AG04449 (cell line): ENCODE data around the gene RAD23A.
"Not testable (repeated sequence)": the region's sequence is repeated elsewhere in the genome, so short reads cannot be mapped to it uniquely, and the experiment has no call there.

Source experiments
- CTCF ChIA-PET: fragments of 350-600 bp; formaldehyde crosslinking; extraction: SDS; loops from one replicate; lab custom pipeline; 2021; ENCODE audit warnings: antibody characterized with exemption; lab: Yijun Ruan, JAX
- POLR2A ChIA-PET: fragments of 400-600, 350-600 bp; formaldehyde crosslinking; extraction: SDS; loops from one replicate; lab custom pipeline; 2020; ENCODE audit warnings: antibody characterized with exemption, inconsistent platforms; lab: Yijun Ruan, JAX
- DNase-seq: peaks from one replicate; pipeline ENCODE4 v3.0.0-alpha.2; 2010; ENCODE audit warnings: low read depth, low spot score
- H3K4me3 ChIP-seq: 2 replicates; pipeline ENCODE4 v1.5.1; 2011; ENCODE audit warnings: low read depth, mild to moderate bottlenecking, control low read depth, low read length
- TF ChIP-seq, protein P1 (sequence below): IDR thresholded peaks from one replicate; pipeline ENCODE4 v1.5.1; 2011; ENCODE audit warnings: mild to moderate bottlenecking, moderate library complexity, low read length, control low read depth, inconsistent platforms; ENCODE audit not compliant: insufficient read depth; ENCODE audit errors: missing control alignments

RAD23A gene

DNA sequence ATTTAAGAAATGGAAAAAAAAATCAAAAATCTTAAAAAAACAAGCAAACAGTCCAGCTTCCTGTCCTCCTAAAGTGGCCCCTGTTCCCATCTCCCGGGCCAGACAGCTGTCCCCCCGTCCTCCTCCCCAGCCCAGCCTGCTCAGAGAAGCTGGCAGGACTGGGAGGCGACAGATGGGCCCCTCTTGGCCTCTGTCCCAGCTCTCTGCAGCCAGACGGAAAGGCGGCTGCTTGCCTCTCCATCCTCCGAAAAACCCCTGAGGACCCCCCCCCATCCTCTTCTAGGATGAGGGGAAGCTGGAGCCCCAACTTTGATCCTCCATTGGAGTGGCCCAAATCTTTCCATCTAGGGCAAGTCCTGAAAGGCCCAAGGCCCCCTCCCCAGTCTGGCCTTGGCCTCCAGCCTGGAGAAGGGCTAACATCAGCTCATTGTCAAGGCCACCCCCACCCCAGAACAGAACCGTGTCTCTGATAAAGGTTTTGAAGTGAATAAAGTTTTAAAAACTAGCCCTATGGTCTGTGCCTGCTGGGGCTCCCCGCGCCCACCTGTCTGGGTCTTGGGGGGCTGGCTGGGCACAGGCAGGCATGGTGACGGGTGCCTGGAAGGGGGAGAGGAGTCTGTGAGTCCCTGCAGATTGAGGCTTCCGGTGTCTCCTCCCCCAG lies 7.6 kb downstream of the RAD23A start:
- no peak overlapping the region for H3K4me3 ChIP-seq
- DNase-seq = no peak
- POLR2A ChIA-PET = interaction anchor here (0.6 to 2.1 kb wide), 4 partner anchors 12 to 195 kb away, joined by 3 to 6 read pairs (median 4); partner anchors contain the start of gene FARSA
- TF ChIP-seq, protein P1, sequence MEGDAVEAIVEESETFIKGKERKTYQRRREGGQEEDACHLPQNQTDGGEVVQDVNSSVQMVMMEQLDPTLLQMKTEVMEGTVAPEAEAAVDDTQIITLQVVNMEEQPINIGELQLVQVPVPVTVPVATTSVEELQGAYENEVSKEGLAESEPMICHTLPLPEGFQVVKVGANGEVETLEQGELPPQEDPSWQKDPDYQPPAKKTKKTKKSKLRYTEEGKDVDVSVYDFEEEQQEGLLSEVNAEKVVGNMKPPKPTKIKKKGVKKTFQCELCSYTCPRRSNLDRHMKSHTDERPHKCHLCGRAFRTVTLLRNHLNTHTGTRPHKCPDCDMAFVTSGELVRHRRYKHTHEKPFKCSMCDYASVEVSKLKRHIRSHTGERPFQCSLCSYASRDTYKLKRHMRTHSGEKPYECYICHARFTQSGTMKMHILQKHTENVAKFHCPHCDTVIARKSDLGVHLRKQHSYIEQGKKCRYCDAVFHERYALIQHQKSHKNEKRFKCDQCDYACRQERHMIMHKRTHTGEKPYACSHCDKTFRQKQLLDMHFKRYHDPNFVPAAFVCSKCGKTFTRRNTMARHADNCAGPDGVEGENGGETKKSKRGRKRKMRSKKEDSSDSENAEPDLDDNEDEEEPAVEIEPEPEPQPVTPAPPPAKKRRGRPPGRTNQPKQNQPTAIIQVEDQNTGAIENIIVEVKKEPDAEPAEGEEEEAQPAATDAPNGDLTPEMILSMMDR = no peak
- CTCF ChIA-PET = interaction anchor here (1.0 to 5.8 kb wide), 2 partner anchors 12 to 141 kb away, joined by 3 to 84 read pairs; no protein-coding TSS in a partner anchor

DNA sequence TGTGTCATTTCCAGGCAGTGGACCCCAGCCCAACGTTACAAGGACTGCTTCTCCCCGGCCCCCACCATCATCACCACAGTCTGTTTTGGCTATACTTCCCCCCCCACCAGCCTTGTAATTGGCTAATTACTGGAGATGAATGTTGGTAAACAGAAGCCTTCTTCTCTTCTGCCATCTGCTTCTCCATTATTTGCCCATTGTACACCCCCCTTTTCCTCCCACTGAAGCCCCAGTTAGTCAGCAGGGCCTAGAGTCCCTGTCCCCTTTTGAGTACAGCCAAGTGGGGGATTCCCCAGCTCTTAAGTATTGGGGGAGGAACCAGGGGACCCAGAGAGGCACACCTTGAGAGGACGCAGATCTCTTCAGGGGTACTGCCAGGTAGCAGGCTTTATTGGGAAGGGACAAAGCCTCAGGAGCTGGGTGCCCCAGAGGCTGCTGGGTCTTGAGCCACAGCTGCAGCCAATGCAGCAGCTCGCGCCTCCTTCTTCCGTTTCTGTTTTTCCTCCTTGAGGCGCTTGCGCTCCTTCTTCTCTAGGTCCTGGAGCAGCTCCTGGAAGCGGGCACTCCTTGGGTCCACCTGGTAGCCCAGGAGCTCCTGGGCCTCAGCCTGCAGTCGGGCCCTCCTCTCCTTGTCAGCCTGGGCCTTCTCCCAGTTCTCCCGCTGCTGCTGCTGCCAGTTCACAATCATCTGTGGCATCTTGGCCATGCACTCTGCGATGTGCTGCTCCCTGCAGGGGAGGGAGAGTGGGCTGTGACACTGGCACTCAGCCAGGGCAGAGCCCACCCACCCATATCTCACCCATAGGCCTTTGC lies 8.3 kb downstream of the RAD23A start:
- TF ChIP-seq, protein P1 = no peak
- no peak overlapping the region for H3K4me3 ChIP-seq
- DNase-seq = no peak
- CTCF ChIA-PET = interaction anchor here (1.2 to 5.8 kb wide), 4 partner anchors 10 to 139 kb away, joined by 3 to 84 read pairs (median 4); no protein-coding TSS in a partner anchor
- POLR2A ChIA-PET = interaction anchor here (0.7 to 2.1 kb wide), 2 partner anchors 11 to 16 kb away, joined by 3 to 6 read pairs; no protein-coding TSS in a partner anchor

DNA sequence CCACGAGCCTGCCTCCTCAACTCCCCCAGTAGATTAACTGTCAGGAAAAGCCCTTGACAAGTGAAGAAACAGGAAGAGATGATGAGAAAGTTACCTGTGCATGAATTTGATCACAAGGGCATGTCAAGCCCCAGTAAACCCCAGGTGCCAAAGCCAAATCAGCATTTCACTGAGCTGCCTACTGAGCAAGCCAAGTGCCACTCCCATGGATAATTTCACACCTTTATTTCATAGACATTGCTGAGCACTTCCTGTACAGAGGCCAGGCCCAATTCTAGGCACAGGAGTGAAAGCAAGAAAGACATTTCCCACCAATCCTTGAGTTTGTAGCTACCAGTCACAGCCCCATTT lies 8.9 kb downstream of the RAD23A start:
- H3K4me3 ChIP-seq = no peak overlapping the region
- no peak for DNase-seq
- ChIA-PET POLR2A (interaction anchor here (2.0 to 2.1 kb wide), 2 partner anchors 8 to 11 kb away, joined by 6 to 9 read pairs; partner anchors contain the start of gene RAD23A), CTCF (interaction anchor here (1.2 to 5.8 kb wide), 4 partner anchors 9 to 139 kb away, joined by 3 to 84 read pairs (median 4); no protein-coding TSS in a partner anchor)
- TF ChIP-seq, protein P1 = no peak

DNA sequence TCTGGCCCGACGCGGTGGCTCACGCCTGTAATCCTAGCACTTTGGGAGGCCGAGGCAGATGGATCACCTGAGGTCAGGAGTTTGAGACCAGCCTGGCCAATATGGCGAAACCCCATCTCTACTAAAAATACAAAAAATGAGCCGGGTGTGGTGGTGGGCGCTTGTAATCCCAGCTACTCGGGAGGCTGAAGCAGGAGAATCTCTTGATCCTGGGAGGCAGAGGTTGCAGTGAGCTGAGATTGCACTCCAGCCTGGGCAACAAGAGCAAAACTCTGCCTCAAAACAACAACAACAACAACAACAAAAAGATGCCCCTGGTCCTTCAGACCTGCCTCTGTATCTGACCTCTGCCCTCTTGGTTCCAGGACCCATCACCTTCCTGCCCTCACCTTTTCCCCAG lies 9.9 kb downstream of the RAD23A start:
- ChIA-PET CTCF (interaction anchor here (1.2 to 5.8 kb wide), 4 partner anchors 8 to 138 kb away, joined by 3 to 84 read pairs (median 4); no protein-coding TSS in a partner anchor), POLR2A (interaction anchor here (2.0 kb wide), 1 partner anchor 9 kb away, joined by 9 read pairs; the partner anchor contains the start of gene RAD23A)
- H3K4me3 ChIP-seq = peak overlapping the region; percentile 98
- DNase-seq = not testable (repeated sequence)

DNA sequence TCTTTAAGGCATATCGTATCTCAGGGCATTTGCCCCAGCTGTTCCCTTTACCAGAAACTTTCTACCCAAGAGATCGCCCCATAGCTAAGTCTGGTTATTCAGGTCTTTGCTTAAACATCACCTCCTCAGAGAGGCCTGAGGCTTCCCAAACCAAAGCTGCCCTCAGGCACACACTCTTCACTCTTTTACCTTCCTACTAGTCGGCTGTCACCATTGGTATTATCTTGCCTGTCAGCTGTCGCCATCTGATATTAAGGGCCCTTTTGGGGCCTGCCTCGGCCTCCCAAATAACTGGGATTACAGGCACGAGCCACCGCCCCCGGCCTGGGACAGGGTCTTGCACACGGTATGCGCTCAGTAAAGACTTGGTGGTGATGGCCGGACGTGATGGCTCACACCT lies 10.3 kb downstream of the RAD23A start:
- TF ChIP-seq, protein P1 = no peak
- ChIA-PET POLR2A (interaction anchor here (2.0 kb wide), 1 partner anchor 10 kb away, joined by 9 read pairs; the partner anchor contains the start of gene RAD23A), CTCF (interaction anchor here (1.2 to 5.8 kb wide), 2 partner anchors 10 to 105 kb away, joined by 3 to 84 read pairs; no protein-coding TSS in a partner anchor)
- peak overlapping the region; percentile 98 for H3K4me3 ChIP-seq
- DNase-seq = no peak
